ENCODE data around the gene COPE. TPM values are rescaled to one million over a fixed set of nuclear protein-coding genes. Genes with fewer than 3 reads are reported as not detected.

Gene COPE
- polyA plus RNA-seq, 1 experiment, result 309 TPM

GRCh38 chr19:18932216-18932841 is 13.1 kb upstream of the COPE start:
- Histone ChIP-seq H3K27me3 (ENCODE audit: control insufficient read depth, insufficient read depth, low read length) (no peaks in the 10 kb centered on the region), H3K4me3 (ENCODE audit: low read depth, low read length) (no peak overlapping the region), H3K36me3 (ENCODE audit: control insufficient read depth, insufficient read depth, low read length) (peaks cover 38% of the 10 kb centered on the region)
- POLR2A ChIA-PET, result no interaction called here
- no peak for TF ChIP-seq CTCF (IDR thresholded peaks at IDR 0.05; ENCODE audit: insufficient read depth, low read depth, low read length)
- CTCF ChIA-PET, result interaction anchor here (1.2 to 2.9 kb wide), 2 partner anchors 54 kb away, joined by 3 to 7 read pairs; no protein-coding TSS in a partner anchor
- no peak for DNase-seq (ENCODE audit: low read depth)

GRCh38 chr19:18931316-18932162 is 12.4 kb upstream of the COPE start:
- ChIA-PET POLR2A (no interaction called here), CTCF (interaction anchor here (1.2 kb wide), 1 partner anchor 55 kb away, joined by 3 read pairs; no protein-coding TSS in a partner anchor)
- no peaks in the 10 kb centered on the region for H3K27me3 ChIP-seq (ENCODE audit: control insufficient read depth, insufficient read depth, low read length)
- DNase-seq (ENCODE audit: low read depth), result no peak
- H3K36me3 ChIP-seq (ENCODE audit: control insufficient read depth, insufficient read depth, low read length), result peaks cover 38% of the 10 kb centered on the region
- H3K4me3 ChIP-seq (ENCODE audit: low read depth, low read length), result no peak overlapping the region
- TF ChIP-seq CTCF (IDR thresholded peaks at IDR 0.05; ENCODE audit: insufficient read depth, low read depth, low read length), result no peak

GRCh38 chr19:18929311-18929710 is 10.1 kb upstream of the COPE start:
- POLR2A ChIA-PET, result no interaction called here
- CTCF ChIA-PET, result interaction anchor here (1.0 kb wide), 1 partner anchor 10 kb away, joined by 3 read pairs; the partner anchor contains the start of genes COPE and DDX49
- no peak for DNase-seq (ENCODE audit: low read depth)
- Histone ChIP-seq H3K36me3 (ENCODE audit: control insufficient read depth, insufficient read depth, low read length) (peaks cover 47% of the 10 kb centered on the region), H3K27me3 (ENCODE audit: control insufficient read depth, insufficient read depth, low read length) (no peaks in the 10 kb centered on the region), H3K4me3 (ENCODE audit: low read depth, low read length) (no peak overlapping the region)
- no peak for TF ChIP-seq CTCF (IDR thresholded peaks at IDR 0.05; ENCODE audit: insufficient read depth, low read depth, low read length)

GRCh38 chr19:18928018-18928805 is 9.0 kb upstream of the COPE start:
- CTCF ChIA-PET, result interaction anchor here (1.0 to 1.3 kb wide), 3 partner anchors 9 to 58 kb away, joined by 3 read pairs; partner anchors contain the start of genes COPE and DDX49
- POLR2A ChIA-PET, result no interaction called here
- H3K36me3 ChIP-seq (ENCODE audit: control insufficient read depth, insufficient read depth, low read length), result peaks cover 40% of the 10 kb centered on the region
- no peaks in the 10 kb centered on the region for H3K27me3 ChIP-seq (ENCODE audit: control insufficient read depth, insufficient read depth, low read length)
- DNase-seq (ENCODE audit: low read depth), result no peak
- no peak overlapping the region for H3K4me3 ChIP-seq (ENCODE audit: low read depth, low read length)
- no peak for TF ChIP-seq CTCF (IDR thresholded peaks at IDR 0.05; ENCODE audit: insufficient read depth, low read depth, low read length)

All from BJ (cell line).